DND-41 (cell line): Measurements from ENCODE around the gene HACD2.

Source experiments
- EZH2 ChIP-seq: IDR thresholded peaks from 3 replicates; pipeline ENCODE4 v1.6.1; 2012; ENCODE audit warnings: borderline replicate concordance, low read depth, mild to moderate bottlenecking, moderate library complexity, low read length, inconsistent platforms; ENCODE audit not compliant: severe bottlenecking
- TF ChIP-seq, protein P1 (sequence below): IDR thresholded peaks from 2 replicates; pipeline ENCODE4 v1.5.1; 2012; ENCODE audit warnings: borderline replicate concordance, low read length, moderate library complexity, mild to moderate bottlenecking; ENCODE audit not compliant: poor library complexity, severe bottlenecking; ENCODE audit errors: extremely low read depth

DNA sequence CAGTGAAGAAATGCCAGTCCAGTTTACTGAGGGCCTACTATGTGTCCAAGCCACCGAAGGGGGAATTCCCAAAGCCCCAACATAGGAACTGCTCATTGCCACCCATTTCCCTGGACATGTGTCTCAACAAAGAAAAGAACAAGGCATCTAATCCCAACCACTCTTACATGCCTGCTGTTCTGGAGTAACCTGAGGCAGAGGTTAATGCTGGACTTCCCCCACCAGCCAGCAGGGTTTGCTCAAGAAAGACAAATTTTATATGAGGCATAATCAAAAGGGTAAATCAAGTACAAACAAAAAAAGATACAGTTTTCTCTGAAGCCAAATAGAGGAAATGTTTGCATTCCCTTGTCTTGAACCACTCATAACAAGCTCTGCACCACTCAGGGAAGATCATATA, 140.1 kb downstream of the HACD2 start:
- TF ChIP-seq, protein P1, sequence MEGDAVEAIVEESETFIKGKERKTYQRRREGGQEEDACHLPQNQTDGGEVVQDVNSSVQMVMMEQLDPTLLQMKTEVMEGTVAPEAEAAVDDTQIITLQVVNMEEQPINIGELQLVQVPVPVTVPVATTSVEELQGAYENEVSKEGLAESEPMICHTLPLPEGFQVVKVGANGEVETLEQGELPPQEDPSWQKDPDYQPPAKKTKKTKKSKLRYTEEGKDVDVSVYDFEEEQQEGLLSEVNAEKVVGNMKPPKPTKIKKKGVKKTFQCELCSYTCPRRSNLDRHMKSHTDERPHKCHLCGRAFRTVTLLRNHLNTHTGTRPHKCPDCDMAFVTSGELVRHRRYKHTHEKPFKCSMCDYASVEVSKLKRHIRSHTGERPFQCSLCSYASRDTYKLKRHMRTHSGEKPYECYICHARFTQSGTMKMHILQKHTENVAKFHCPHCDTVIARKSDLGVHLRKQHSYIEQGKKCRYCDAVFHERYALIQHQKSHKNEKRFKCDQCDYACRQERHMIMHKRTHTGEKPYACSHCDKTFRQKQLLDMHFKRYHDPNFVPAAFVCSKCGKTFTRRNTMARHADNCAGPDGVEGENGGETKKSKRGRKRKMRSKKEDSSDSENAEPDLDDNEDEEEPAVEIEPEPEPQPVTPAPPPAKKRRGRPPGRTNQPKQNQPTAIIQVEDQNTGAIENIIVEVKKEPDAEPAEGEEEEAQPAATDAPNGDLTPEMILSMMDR, result no peak
- TF ChIP-seq EZH2, result no peak
